Activated naive CD8-positive, alpha-beta T cell treated with anti-CD3 and anti-CD28 coated beads, Interleukin-2, amount 50 U/mL, for 16 hours (primary cell): ENCODE data around the gene BORCS6.
"Not testable (repeated sequence)": the region's sequence is repeated elsewhere in the genome, so short reads cannot be mapped to it uniquely, and the experiment has no call there.

Experiments
- DNase-seq: peaks from one replicate; pipeline ENCODE4 v3.0.0-alpha.2; 2020; ENCODE audit warnings: low read depth, low spot score

The BORCS6 gene

GRCh38 chr17:8173056-8173870 is 16.7 kb downstream of the BORCS6 start:
- DNase-seq: peak; percentile 61

- not testable (repeated sequence) for DNase-seq
Observed at GRCh38 chr17:8170186-8170585, 19.8 kb downstream of the BORCS6 start.

GRCh38 chr17:8167526-8167925 is 22.5 kb downstream of the BORCS6 start:
- no peak for DNase-seq

- DNase-seq: no peak
Observed at GRCh38 chr17:8166731-8167130, 23.2 kb downstream of the BORCS6 start.

- DNase-seq: no peak
Observed at GRCh38 chr17:8164815-8165131, 25.2 kb downstream of the BORCS6 start.

GRCh38 chr17:8163978-8164814 is 25.8 kb downstream of the BORCS6 start:
- no peak for DNase-seq

GRCh38 chr17:8162997-8163977 is 26.7 kb downstream of the BORCS6 start:
- DNase-seq: no peak

GRCh38 chr17:8162233-8162996 is 27.6 kb downstream of the BORCS6 start, which contains the start of gene VAMP2:
Gene VAMP2 (minus strand): TSS chr17:8162948. CDS start chr17:8162879, 69 bp downstream.
- DNase-seq: peak; percentile 70

GRCh38 chr17:8161289-8162232 is 28.4 kb downstream of the BORCS6 start:
- DNase-seq: no peak

GRCh38 chr17:8160741-8161221 is 29.2 kb downstream of the BORCS6 start:
- no peak for DNase-seq

GRCh38 chr17:8160224-8160577 is 29.8 kb downstream of the BORCS6 start:
- DNase-seq: no peak

- no peak for DNase-seq
Observed at GRCh38 chr17:8159459-8160223, 30.3 kb downstream of the BORCS6 start.

- DNase-seq: no peak
Observed at GRCh38 chr17:8159032-8159400, 31.0 kb downstream of the BORCS6 start.

- peak; percentile 69 for DNase-seq
Observed at GRCh38 chr17:8158267-8159031, 31.5 kb downstream of the BORCS6 start.

- peak; percentile 100 for DNase-seq
Observed at GRCh38 chr17:8156246-8156992, 33.6 kb downstream of the BORCS6 start.

- no peak for DNase-seq
Observed at GRCh38 chr17:8155996-8156245, 34.1 kb downstream of the BORCS6 start.

GRCh38 chr17:8155231-8155995 is 34.6 kb downstream of the BORCS6 start:
- DNase-seq: no peak
